Stimulated activated CD4-positive, alpha-beta T cell treated with anti-CD3 and anti-CD28 coated beads, TNF-alpha, amount 100 ng/mL, for 24 hours (primary cell): ENCODE results near the gene KCTD16.

Experiments used
- DNase-seq, 3 experiments: peaks; one replicate each; pipeline ENCODE4 v3.0.0-alpha.2; 2020; ENCODE audit warnings: low read depth in 3 of 3

The KCTD16 gene

DNA sequence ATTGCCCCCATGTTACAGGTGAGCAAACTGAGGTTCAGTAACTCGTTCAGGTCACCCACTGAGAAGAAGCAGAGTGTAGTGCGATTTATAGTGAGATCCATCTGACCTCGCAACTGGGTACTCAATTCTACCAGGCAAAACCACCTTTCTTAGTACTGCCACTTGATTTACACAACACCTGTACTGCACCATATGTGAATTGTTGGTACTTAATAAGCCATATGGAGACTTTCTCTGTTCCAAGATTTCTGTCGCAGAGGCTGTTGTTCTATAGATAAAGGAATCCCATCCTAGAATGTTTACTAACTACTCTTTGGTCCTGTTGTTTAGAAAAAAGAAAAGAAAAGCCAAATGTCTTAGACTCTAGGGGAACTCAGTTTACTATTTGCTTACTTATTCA is 287.5 kb downstream of the KCTD16 start:
- no peak for DNase-seq

DNA sequence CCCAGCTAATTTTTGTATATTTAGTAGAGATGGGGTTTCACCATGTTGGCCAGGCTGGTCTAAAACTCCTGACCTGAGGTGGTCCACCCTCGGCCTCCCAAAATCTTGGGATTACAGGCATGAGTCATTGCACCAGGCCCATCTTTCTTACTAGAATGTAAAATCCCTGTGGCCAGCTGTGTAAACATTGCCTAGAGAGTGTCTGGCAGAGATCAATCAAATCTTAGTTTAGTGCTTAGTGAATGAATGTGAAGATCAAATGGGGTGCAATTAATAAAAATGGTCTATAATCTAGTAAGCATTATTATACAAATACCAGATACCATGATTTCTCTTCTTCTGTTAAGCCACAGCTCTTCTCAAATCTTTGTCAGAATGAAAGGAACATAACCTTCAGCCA is 289.9 kb downstream of the KCTD16 start:
- DNase-seq, result no peak

DNA sequence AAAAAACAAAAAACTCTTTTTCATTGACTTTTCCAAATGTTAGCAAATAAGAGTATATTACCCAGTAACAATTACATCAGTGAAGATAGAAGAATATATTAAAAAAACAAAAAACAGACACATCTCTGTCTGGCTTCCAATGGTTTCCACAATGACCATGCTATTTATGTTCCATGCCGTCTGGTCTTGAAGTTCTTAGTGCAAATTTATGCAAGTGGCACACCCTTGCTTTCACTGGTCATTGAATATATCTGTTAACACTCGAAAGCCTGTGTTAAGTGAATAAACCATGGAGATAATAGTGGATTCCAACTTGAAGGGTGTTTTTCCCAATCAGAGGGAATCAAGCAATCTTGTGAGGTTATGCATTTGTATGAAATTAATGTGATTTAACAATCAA is 291.9 kb downstream of the KCTD16 start:
- DNase-seq, result no peak

DNA sequence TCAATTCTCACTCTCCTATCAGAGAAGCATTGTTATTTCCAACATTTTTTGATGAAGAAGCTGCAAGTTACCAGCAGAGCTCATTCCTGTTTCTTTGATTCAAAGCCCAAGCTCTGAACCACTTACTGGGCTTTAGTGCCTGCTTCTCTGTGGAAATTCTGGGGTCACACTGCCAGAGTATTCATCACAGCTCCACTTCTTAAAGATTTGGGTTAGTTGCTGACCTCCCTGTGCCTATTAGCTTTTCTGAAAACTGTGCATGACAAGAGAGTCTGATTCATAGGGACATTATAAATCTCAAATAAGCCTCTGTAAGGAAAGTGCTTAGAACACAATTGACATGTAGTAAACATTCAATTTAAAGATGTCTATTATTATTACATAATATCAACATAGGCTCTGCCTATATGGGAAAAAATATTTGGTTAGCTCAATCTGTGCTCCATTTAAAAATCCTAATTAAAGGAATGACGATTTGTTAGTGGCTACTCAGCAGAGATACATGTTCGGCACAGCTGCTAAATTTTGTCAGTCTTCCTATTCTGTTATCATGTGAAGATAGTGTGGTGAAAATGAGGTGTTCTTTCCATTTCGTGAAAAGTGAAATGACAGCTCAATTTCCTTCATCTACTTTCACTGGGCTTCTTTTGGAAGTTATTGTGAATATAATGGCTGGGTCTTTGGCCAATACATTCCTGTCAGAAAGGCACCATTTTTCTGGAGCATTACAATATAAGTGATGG is 293.0 kb downstream of the KCTD16 start:
- no peak for DNase-seq

DNA sequence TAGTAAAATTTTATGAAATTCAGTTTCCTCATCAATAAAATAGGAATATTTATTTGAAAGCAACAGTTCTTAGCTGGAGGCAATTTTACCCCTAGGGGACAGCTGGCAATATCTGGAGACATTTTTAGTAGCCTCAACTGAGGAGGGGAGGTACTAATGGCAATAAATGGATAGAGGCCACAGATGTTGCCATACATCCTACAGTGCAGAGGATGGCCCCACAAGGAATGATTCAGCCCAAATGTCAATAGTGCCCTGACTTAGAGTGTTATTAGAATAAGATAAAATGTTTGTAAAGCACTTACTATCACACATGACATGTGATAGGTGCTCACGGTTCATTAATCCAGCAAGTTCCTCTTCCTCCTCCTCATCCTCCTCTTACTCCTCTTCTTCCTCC is 293.6 kb downstream of the KCTD16 start:
- DNase-seq, result no peak

DNA sequence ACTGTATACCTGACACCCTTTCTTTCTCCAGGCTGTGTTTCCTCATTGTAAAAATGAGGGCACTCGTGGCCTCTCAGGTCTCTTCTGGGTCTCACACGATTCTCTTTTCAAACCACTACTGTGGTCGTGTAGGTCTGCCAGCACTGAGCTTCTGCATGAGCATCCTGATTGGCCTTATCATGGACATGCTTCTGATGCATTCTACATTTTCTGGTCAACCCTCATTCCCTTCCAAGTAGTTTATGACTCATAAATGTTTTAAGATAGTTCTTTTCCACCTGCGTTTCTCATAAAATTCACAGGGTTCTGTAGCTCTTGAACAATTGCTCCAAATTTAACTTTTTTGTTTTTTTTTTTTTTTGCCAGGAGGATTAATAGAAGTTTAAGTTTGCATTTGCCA is 294.8 kb downstream of the KCTD16 start:
- no peak for DNase-seq

DNA sequence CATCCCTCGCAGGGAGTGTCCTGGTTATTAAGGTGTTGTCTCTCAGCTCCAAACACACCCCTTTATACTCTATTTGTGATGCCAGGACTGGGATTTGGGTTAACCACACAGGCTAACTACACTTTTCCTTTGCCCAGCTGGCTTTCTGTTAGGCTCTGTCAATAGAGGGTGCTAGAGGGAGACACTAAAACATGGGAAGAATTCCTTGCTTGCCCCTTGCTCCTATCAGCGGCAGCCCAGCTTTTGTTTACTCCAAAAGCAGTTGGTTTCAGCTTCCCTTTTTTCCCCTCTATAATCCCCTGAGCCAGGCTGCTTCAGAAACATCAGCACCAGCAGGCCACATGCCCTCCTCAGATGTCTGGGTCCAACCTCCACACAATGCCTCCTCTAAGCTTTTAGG is 297.1 kb downstream of the KCTD16 start:
- DNase-seq, result no peak

DNA sequence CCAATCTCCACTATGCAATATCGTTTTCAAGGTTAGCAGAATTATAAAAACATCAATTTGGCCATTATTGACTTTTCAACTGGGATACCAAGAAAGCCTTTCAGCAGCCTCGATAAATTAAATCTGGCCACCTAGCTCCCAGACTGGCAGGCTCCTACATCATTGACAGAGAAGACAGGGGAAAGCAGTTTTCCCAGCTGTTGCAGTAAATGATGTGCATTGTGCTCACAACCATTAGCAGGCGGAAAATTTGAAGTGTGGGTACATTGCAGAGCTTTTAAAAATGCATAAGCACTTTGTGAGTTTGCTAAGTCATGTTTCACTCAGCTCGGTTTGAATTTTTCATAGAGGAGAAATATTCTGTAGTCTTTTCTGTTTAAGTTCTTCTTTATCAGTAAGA is 297.9 kb downstream of the KCTD16 start:
- DNase-seq, result no peak

DNA sequence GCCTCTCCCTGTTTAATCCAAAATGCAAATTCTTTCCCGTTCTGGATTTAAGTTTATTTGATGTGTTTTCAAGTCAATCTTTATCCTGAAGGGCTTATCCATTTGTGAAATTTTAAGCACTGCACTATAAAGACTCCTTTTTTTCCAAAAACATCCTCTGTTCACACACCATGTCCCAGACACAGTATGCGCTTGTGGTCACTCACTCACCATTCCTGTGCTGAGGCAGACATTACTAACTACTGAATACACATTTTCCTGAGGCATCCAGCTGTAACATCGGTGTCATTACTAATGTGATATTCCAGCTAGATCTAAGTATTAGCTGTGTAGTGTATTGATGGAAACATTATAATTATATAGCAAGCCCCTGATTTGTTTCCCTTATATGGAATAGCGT is 298.4 kb downstream of the KCTD16 start:
- no peak for DNase-seq

DNA sequence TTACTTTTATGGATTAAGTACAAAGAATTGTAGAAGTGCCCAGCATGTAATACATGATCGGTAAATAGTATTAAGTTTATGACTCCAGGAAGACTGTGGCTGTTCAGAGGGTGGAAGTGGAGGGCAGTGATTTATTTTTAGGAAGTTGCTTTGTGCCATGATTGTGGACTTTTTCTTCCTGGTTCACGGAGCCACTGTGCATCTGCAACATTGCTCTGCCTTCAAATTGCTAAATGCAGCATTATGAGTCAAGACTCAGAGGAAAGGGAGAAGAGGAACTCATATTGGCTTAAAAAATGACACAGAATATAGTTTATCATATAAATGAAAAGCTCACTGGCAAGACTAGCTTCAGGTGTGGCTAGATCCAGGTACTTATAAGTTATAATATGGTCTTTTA is 301.5 kb downstream of the KCTD16 start:
- DNase-seq, result no peak

DNA sequence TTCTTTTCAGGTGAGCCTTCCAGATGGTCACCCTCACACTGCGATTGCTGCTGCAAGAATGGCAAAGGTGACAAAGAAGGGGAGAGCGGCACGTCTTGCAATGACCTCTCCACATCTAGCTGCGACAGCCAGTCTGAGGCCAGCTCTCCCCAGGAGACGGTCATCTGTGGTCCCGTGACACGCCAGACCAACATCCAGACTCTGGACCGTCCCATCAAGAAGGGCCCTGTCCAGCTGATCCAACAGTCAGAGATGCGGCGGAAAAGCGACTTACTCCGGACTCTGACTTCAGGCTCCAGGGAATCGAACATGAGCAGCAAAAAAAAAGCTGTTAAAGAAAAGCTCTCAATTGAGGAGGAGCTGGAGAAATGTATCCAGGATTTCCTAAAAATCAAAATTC is 303.0 kb downstream of the KCTD16 start:
- DNase-seq, result no peak

DNA sequence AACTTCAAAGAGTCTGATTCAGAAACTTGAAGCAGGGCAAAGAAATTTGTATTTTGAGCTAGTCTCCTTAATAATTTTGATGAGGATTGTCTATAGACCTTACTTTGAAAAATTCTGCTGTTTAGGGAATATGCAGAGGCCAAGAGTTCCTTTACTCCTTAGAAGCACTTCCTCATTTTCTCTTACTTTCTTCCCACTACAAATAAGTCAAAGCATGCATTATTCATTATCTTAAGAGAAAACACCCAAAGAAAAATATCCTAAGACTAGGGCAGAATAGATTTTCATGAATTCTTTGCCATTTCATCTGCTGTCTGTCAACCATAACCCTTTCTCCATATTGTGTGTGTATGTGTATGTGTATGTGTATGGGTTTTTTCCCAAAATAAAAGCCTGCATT is 307.9 kb downstream of the KCTD16 start:
- DNase-seq, result no peak

DNA sequence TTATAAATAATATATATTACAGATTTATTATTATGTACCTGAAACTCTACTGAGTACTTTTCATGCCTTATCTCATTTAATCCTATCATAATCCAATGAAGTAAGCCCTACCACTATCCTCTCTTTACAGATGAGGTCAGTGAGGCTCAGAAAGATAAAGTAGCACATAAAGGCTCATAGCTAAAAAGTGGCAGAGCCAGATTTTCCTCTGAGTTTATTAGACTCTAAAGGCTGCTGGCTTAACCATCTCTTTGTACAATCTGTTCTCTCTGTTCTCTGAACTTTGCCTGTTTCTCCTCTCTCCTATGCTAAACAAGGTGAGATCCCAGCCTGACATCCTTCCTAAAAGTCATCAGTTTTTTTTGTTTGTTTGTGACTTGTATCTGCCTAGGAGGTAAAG is 311.2 kb downstream of the KCTD16 start:
- DNase-seq, result no peak

DNA sequence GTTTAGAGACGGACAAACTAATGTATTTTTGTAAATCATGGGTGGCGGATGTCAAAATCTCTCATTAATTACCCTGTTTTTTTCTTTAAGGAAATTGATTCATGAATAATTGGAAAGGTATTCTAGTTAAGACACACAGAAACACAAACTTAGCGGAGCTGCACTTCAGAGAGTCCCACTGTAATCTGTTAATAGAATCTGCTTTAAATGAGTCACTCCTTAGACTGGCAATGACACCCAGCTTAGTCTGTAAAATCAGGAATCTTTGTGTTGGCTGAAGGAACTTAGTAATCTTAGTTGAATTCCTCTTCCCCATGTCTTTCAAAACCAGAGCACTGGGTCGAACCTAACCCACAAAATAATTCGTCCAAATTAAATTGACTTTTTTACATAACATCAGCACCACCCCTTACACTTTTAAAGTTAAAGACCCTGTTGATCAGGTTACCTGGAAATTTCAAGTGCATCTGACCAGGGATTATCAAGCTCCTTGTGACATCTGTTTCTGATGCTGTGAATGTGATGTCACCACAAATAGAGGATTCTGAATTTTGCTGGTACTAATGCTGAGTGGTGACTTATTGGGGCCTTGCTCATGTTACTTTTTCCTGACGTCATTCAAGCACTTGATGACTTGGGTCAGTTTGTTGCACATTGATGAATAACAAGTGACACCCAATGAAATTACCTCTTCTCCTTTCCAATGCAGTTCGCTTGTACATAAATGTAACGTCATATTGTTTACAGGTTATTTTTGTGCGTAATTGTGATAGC is 313.6 kb downstream of the KCTD16 start:
- no peak for DNase-seq

DNA sequence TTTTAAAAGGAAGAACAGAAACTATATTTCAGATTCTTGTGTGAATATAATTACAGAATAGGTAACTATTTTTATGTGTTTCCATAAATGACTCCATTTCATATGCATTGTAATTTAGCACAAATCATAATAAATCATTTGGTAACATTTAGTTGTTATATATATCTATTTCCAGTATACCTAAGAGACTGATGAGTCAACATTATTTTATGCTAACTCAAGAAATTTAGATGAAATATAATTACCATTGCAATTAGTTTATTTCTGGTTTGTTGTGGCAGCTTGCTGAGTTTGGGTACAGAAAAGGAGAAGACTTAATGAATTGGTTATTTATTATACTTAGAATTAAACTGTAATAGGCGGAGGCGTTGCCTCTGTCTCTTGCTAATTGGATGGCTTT is 314.9 kb downstream of the KCTD16 start:
- DNase-seq, result no peak

DNA sequence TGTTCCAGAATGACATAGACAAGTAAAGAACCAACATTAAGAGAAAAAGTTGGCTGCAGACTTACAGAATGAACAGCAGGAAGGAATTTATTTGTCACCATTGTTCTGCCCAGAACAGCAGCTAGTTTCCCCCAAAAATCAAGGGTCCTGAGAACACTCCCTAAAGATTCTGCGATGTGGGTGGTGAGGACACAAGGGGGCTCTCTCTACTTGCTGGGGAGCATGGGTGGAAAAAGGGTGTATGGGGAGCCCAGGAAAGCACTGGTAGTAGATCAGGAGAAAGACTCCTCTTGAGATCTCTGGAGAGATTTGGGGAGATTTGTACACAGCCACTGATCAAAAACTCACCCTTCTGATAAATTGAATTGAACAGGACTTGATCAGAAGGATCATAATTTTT is 316.5 kb downstream of the KCTD16 start:
- no peak for DNase-seq

DNA sequence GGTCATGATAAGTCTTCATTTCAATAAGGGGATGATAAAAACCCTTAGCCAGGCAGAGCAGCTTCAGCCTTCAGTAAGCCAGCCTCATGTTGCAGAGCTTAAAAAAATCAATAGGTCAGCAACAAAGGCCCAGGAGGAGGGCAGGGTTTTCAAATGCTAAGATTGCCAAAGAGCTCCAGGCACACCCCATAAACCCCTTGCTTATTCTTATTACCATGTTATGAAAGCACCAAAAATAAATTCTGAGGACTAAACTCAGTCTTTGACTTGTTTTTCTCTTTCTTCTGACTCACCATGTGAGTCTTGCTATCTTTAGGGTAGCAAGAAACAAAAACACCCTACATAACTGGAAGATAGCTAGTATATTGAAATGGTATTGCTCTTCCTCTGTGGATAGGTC is 317.1 kb downstream of the KCTD16 start:
- no peak for DNase-seq

DNA sequence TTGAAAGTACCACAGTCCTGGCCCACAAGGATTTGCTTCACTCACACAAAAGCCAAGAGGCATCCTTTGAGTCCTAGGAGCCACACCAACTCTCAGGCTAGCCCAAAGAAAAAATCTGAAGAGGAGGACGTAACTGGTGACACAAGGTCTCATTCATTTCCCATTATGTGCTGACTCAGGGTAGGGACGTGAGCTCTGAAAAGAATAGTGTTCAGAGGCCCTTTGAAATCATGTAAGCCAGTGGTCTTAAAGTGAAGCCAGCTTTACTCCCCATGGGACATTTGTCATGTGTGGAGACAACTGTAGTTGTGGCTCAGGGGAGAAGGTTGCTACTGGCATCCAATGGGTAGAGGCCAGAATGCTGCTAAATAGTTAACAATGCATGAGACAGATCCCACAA is 332.4 kb downstream of the KCTD16 start:
- no peak for DNase-seq

DNA sequence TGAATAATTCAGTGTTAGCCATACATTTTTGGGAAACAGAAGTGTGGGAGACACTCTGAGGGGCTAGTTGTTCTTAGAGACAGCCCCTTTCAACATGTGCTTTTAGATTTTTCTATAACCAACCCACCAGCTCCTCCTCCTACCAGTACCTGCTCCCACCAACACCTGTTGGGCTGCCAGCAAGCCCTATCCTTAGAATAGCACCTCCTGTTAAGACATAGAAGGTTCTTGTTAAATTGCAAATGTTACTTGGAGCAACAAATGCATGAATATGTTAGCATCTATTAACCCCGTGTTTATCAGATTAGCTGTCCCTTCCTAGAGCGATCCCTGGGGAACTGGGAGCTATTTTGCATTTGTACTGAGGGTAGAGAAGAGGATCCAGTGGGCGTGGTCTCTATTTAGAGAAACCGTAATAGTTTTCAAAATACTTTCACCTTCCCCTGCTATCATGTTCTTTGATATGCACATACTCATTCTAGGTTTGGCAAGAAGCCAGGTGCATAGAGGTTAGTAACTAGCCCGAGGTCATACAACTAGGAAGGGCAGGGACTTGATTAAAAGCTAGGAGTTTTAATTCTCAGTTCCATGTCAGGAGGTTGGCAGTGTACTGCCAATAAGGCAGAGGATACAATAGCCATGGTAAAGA is 334.4 kb downstream of the KCTD16 start:
- no peak for DNase-seq

DNA sequence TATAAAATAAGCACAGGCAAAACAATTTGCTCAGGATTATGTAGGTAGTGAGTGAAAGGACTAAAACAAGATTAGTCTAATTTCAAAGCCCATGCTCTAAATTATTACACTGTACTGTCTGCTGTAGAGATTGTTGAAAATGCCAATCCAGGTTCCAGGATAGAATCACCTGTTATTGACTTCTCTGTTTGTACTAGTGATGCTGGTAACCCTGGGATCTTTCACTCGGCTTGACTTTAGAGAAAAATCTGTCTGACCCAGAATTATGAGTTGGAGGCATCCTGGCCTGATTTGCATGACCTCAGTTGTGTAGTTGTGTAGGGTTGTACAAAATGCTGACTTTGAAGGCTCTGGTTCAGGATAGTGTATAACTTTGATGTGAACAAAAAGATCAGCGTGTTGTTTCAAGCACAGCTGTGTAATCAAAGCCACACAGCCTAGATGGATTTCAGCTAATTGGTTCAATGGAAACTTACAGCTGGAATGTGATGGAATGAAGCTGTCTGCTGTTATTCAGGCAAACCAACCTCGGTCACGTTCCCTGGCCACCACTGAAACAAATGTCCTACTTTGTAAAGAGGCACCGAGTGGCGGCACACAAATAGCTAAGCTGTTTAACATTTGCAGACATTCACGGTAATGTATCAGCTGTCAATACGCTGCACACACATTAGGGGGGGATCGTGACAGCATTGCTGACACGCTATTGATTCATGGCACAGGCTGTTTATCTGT is 340.3 kb downstream of the KCTD16 start:
- DNase-seq, result no peak

DNA sequence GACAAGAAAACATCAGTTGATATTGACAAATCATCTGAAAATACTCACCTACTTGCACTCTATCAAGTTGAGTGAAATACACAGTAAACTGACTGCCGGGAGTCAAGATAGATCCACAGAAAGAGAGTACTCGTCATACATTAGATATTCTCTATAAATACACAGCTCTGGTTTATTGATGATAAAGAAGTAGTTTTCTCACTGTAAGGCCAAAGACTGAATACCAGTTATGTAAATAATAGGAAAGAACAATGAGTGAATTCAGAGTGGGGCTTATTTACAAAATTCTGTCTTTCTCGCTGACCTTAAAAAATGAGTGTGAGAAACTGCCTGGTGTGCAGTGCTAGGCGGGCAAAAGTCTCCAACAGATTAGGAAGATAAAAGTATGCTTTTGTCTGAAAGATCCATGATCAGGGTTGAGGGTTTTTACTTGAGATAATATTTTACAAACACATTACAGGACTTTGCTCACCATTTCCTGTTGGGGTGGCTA is 341.0 kb downstream of the KCTD16 start:
- DNase-seq, result no peak

DNA sequence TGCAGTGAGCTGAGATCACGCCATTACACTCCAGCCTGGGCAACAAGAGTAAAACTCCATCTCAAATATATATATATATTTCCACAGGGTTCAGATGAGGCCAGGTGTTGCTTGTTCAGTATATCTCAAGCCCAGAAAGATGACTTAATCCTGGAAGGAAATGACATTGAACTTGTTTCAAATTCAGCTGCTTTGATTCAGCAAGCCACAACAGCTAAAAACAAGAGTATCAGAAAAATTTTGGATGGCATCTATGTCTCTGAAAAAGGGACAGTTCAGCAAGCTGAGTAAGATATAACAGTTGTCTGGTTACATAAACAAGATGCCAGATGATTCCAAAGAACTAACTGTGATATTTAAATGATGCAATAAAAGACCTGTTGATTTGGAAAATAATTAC is 352.0 kb downstream of the KCTD16 start:
- DNase-seq, result no peak
